ENCODE data around the gene RIMBP2.

- TF ChIP-seq CTCF (IDR thresholded peaks at IDR 0.05) (no peak), EZH2 (IDR thresholded peaks at IDR 0.05) (no peak), EZH2phosphoT487 (IDR thresholded peaks at IDR 0.05) (no peak)
These were observed 70.3 kb downstream of the RIMBP2 start for GRCh38 chr12:130645751-130646150.
